ENCODE data around the gene GNMT. TPM values are rescaled to one million over a fixed set of nuclear protein-coding genes. Genes with fewer than 3 reads are reported as not detected.
A peak's percentile ranks its signal among the peaks of the same experiment; 100 is the strongest.

GNMT gene
- polyA plus RNA-seq, 3 donors, result 0.17 to 7.8 (median 0.31) TPM

GRCh38 chr6:42932412-42932811 lies 28.1 kb upstream of the GNMT start:
- peaks cover 67 to 72% of the 10 kb centered on the region in 2 donors for H3K4me1 ChIP-seq (ENCODE audit: control insufficient read depth in 1 of 2, insufficient read depth in 2 of 2, low read length in 2 of 2)
- H3K4me1 Mint-ChIP-seq, result peaks cover 61% of the 10 kb centered on the region
- no peaks in the 10 kb centered on the region for H3K9me3 ChIP-seq (replicated peaks in 1 of 2; ENCODE audit: control insufficient read depth in 1 of 2, insufficient read depth in 1 of 2, low read length in 2 of 2)
- no peak overlapping the region for H2AFZ ChIP-seq (ENCODE audit: insufficient read depth, low read depth, low read length, poor library complexity, severe bottlenecking)
- H3K27ac Mint-ChIP-seq, result peak overlapping the region; percentile 91 to 100 (median 98)
- no peak for TF ChIP-seq CTCF (IDR thresholded peaks at IDR 0.05)
- DNase-seq, result no peak
- H3K9me3 Mint-ChIP-seq, result no peaks in the 10 kb centered on the region
- intact Hi-C loops (cut with micrococcal nuclease), result loop anchor here (5.0 kb wide), 3 partner anchors 45 to 240 kb away; partner anchors contain the start of genes PEX6 (in 1 of the 2), SRF (in 1 of the 2) and TBCC (in 1 of the 2)
- H3K79me2 ChIP-seq (ENCODE audit: insufficient read depth, low read length), result peaks cover 72% of the 10 kb centered on the region
- no CpG with 5 or more reads among the region's 3 CpGs for WGBS (ENCODE audit: insufficient coverage)
- peak overlapping the region; percentile 73 to 75 for H3K27ac ChIP-seq (ENCODE audit: low read depth in 1 of 2, low read length in 2 of 2)
- H3K9ac ChIP-seq (ENCODE audit: insufficient read depth, low read length, poor library complexity, severe bottlenecking), result no peak overlapping the region
- H3K36me3 ChIP-seq (replicated peaks in 1 of 2; ENCODE audit: control insufficient read depth in 1 of 2, insufficient read depth in 2 of 2, low read length in 2 of 2), result peaks cover 42 to 43% of the 10 kb centered on the region in 2 donors
- peaks cover 46 to 57% of the 10 kb centered on the region in 2 donors for H3K36me3 Mint-ChIP-seq
- peaks cover 70% of the 10 kb centered on the region for H4K20me1 ChIP-seq (ENCODE audit: insufficient read depth, low read length)
- H3K4me2 ChIP-seq (replicated peaks; ENCODE audit: extremely low read depth, low read length, poor library complexity, severe bottlenecking), result peak overlapping the region; percentile 70
- H3K27me3 ChIP-seq (ENCODE audit: control insufficient read depth in 2 of 2, insufficient read depth in 2 of 2, low read length in 2 of 2), result no peaks in the 10 kb centered on the region
- peaks cover 0 to 1% (median 0%) of the 10 kb centered on the region in 3 donors for H3K27me3 Mint-ChIP-seq (ENCODE audit: low read depth in 3 of 3)
- peak overlapping the region; percentile 66 to 99 for H3K4me3 Mint-ChIP-seq
- peak overlapping the region; percentile 15 to 99 (median 15) for H3K4me3 ChIP-seq (replicated peaks in 1 of 3; ENCODE audit: low read depth in 2 of 3, low read length in 3 of 3)

GRCh38 chr6:42933205-42933604 lies 27.3 kb upstream of the GNMT start:
- Mint-ChIP-seq H3K36me3 (peaks cover 54 to 65% of the 10 kb centered on the region in 2 donors), H3K4me1 (peaks cover 59% of the 10 kb centered on the region), H3K27me3 (ENCODE audit: low read depth in 3 of 3) (peaks cover 0 to 1% (median 0%) of the 10 kb centered on the region in 3 donors), H3K9me3 (no peaks in the 10 kb centered on the region), H3K27ac (peak overlapping the region; percentile 91 to 100 (median 98)), H3K4me3 (peak overlapping the region; percentile 66 to 99)
- peak overlapping the region; percentile 13 to 99 (median 27) for H3K4me3 ChIP-seq (replicated peaks in 1 of 3; ENCODE audit: low read depth in 2 of 3, low read length in 3 of 3)
- H3K4me2 ChIP-seq (replicated peaks; ENCODE audit: extremely low read depth, low read length, poor library complexity, severe bottlenecking), result peak overlapping the region; percentile 70
- peak overlapping the region in 1 of 2 donors; percentile 75 for H3K27ac ChIP-seq (ENCODE audit: low read depth in 1 of 2, low read length in 2 of 2)
- 0% methylated on average over 1 of the region's 3 CpGs for WGBS (ENCODE audit: insufficient coverage)
- H3K4me1 ChIP-seq (ENCODE audit: control insufficient read depth in 1 of 2, insufficient read depth in 2 of 2, low read length in 2 of 2), result peaks cover 59 to 64% of the 10 kb centered on the region in 2 donors
- peaks cover 50 to 51% of the 10 kb centered on the region in 2 donors for H3K36me3 ChIP-seq (replicated peaks in 1 of 2; ENCODE audit: control insufficient read depth in 1 of 2, insufficient read depth in 2 of 2, low read length in 2 of 2)
- no peak overlapping the region for H3K9ac ChIP-seq (ENCODE audit: insufficient read depth, low read length, poor library complexity, severe bottlenecking)
- peaks cover 80% of the 10 kb centered on the region for H3K79me2 ChIP-seq (ENCODE audit: insufficient read depth, low read length)
- peak; percentile 67 to 87 (median 79) for DNase-seq
- no peaks in the 10 kb centered on the region for H3K27me3 ChIP-seq (ENCODE audit: control insufficient read depth in 2 of 2, insufficient read depth in 2 of 2, low read length in 2 of 2)
- no peak overlapping the region for H2AFZ ChIP-seq (ENCODE audit: insufficient read depth, low read depth, low read length, poor library complexity, severe bottlenecking)
- no peaks in the 10 kb centered on the region for H3K9me3 ChIP-seq (replicated peaks in 1 of 2; ENCODE audit: control insufficient read depth in 1 of 2, insufficient read depth in 1 of 2, low read length in 2 of 2)
- H4K20me1 ChIP-seq (ENCODE audit: insufficient read depth, low read length), result peaks cover 78% of the 10 kb centered on the region
- no peak for TF ChIP-seq CTCF (IDR thresholded peaks at IDR 0.05)
- intact Hi-C loops (cut with micrococcal nuclease), result loop anchor here (5.0 kb wide), 3 partner anchors 44 to 239 kb away; partner anchors contain the start of genes PEX6 (in 1 of the 2), SRF (in 1 of the 2) and TBCC (in 1 of the 2)
